GM18517 (cell line): ENCODE measurements around the gene GTF3C5.
"Not testable (repeated sequence)": the region's sequence is repeated elsewhere in the genome, so short reads cannot be mapped to it uniquely, and the experiment has no call there.

Experiments used
- ATAC-seq: cut with Tn5 transposase; IDR thresholded peaks from one replicate; pipeline ENCODE4 v1.9.1; 2021; ENCODE audit warnings: mild to moderate bottlenecking, moderate library complexity; ENCODE audit not compliant: unreplicated experiment

GTF3C5 gene

DNA sequence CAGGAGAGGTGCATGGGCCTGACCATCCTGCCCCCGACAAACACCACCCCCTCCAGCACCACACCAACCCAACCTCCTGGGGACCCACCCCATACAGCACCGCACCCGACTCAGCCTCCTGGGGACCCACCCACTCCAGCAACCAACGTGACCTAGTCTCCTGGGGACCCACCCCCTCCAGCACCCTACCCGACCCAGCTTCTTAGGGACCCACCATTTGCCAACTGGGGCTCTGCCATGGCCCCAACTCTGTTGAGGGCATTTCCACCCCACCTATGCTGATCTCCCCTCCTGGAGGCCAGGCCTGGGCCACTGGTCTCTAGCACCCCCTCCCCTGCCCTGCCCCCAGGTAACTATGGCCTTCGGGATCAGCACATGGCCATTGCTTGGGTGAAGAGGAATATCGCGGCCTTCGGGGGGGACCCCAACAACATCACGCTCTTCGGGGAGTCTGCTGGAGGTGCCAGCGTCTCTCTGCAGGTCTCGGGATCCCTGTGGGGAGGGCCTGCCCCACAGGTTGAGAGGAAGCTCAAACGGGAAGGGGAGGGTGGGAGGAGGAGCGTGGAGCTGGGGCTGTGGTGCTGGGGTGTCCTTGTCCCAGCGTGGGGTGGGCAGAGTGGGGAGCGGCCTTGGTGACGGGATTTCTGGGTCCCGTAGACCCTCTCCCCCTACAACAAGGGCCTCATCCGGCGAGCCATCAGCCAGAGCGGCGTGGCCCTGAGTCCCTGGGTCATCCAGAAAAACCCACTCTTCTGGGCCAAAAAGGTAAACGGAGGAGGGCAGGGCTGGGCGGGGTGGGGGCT lies 35.6 kb downstream of the GTF3C5 start:
- no peak for ATAC-seq

- no peak for ATAC-seq
Measured at GRCh38 chr9:133067006-133067405, 36.2 kb downstream of the GTF3C5 start.

DNA sequence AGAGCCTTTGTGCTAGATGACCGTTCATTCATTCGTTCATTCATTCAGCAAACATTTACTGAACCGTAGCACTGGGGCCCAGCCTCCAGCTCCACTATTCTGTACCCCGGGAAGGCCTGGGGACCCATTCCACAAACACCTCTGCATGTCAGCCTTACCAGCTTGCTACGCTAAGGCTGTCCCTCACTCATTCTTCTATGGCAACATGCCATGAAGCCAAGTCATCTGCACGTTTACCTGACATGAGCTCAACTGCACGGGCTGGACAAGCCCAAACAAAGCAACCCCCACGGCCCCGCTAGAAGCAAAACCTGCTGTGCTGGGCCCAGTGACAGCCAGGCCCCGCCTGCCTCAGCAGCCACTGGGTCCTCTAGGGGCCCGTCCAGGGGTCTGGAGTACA lies 37.0 kb downstream of the GTF3C5 start:
- ATAC-seq, result no peak

GRCh38 chr9:133068431-133068830 lies 37.6 kb downstream of the GTF3C5 start:
- not testable (repeated sequence) for ATAC-seq

DNA sequence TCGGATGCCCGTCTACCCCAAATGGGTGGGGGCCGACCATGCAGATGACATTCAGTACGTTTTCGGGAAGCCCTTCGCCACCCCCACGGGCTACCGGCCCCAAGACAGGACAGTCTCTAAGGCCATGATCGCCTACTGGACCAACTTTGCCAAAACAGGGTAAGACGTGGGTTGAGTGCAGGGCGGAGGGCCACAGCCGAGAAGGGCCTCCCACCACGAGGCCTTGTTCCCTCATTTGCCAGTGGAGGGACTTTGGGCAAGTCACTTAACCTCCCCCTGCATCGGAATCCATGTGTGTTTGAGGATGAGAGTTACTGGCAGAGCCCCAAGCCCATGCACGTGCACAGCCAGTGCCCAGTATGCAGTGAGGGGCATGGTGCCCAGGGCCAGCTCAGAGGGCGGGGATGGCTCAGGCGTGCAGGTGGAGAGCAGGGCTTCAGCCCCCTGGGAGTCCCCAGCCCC lies 39.7 kb downstream of the GTF3C5 start:
- not testable (repeated sequence) for ATAC-seq

- ATAC-seq, result not testable (repeated sequence)
Measured at GRCh38 chr9:133070985-133071384, 40.2 kb downstream of the GTF3C5 start.

DNA sequence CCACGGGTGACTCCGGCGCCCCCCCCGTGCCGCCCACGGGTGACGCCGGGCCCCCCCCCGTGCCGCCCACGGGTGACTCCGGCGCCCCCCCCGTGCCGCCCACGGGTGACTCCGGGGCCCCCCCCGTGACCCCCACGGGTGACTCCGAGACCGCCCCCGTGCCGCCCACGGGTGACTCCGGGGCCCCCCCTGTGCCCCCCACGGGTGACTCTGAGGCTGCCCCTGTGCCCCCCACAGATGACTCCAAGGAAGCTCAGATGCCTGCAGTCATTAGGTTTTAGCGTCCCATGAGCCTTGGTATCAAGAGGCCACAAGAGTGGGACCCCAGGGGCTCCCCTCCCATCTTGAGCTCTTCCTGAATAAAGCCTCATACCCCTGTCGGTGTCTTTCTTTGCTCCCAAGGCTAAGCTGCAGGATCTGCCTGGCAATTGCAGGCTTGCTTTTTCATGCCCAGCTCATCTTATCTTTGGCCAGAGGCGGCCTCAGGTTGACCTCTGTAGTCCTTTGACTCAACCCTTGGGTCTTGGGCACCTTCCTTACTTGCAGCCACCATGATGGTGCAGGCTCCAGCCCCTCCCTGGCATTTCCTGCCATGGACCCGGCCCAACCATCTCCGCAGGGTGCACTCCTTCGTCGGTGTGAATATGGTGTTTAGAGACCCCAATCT lies 40.8 kb downstream of the GTF3C5 start:
- ATAC-seq, result no peak

DNA sequence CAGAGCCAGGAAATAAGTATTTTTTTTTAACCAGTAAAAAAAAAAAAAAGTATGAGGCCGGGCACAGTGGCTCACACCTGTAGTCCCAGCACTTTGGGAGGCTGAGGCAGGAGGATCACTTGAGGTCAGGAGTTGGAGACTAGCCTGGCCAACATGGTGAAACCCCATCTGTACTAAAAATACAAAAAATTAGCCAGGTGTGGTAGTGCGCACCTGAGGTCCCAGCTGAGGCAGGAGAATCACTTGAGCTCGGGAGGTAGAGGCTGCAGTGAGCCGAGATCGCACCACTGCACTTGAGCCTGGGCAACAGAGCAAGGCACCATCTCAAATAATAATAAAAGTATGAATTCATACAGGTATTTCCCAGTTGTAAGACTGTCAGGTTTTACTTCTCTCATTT lies 41.4 kb downstream of the GTF3C5 start:
- not testable (repeated sequence) for ATAC-seq

GRCh38 chr9:133073086-133074014 lies 42.6 kb downstream of the GTF3C5 start:
- no peak for ATAC-seq

DNA sequence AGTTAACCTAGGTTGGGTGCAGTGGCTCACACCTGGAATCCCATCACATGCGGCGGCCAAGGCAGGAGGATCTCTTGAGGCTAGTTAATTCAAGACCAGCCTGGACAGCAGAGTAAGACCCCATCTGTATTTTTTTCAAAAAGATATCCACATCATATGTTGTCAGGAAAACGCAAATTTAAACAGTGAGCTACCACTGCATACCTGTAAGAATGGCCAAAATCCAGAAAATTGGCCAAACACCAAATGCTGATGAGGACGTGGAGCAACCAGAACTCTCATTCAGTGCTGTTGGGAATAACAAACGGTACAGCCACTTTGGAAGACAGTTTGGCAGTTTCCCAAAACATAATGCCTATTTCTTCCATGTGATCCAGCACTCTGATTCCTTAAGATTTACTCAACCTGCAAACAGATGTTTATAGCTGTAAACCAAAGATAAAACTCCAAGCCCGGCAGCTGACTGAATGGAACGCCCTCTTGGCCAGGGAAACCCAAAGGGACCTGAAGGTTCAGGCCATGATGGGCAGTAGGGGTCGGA lies 43.4 kb downstream of the GTF3C5 start:
- no peak for ATAC-seq

DNA sequence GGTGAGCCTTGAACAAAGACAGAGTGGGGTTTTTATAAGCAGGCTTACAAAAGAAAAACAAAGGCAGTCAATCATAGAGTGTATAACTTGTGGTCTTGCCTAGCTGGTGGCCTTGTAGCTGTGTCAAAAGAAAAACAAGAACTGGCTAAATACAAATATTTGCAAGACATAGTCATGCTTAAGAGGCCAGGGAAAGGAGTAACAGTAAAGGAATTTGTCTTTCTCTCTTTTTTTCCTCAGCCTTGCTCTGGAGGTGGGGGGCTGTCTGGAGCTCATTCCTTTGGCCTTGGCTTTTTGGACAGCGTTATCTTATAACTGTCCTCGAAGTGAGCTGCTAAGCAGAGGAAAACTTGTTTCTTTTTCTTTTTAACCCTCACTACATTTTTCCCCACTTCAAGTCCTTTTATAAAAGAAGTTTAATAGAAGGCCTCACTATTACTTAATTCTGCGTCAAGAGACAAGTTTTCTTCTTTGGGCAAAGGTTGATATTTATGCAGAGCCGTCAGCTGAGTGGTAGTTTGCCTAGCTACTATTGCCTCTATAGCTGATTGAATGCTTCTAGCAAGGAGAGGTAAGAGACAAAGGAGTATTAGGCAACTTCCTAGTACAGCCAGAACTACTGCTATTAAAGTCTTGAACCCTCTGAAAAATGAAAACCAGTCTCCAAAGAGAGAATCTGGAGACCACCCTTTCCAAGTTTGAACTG lies 45.3 kb downstream of the GTF3C5 start:
- no peak for ATAC-seq

- ATAC-seq, result no peak
Measured at GRCh38 chr9:133076691-133077090, 45.9 kb downstream of the GTF3C5 start.

DNA sequence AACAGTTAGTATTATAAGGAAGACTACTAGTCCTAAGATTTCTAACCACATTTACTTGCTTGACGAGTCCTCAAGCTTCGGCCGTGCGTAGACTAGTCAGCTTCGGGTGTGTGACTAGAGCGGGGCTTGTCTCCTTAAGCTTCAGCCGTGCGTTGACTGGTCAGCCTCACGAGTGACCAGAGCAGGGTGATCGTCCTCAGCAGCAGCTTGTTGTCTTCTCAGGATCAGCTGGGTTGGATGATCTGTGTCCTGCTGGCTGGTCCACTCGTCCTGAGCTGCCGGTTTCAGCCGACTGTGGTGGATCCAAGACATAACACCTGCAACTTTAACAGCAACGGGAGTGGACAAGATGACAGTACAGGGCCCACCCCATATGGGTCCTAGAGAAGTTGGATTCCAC lies 47.7 kb downstream of the GTF3C5 start:
- no peak for ATAC-seq

DNA sequence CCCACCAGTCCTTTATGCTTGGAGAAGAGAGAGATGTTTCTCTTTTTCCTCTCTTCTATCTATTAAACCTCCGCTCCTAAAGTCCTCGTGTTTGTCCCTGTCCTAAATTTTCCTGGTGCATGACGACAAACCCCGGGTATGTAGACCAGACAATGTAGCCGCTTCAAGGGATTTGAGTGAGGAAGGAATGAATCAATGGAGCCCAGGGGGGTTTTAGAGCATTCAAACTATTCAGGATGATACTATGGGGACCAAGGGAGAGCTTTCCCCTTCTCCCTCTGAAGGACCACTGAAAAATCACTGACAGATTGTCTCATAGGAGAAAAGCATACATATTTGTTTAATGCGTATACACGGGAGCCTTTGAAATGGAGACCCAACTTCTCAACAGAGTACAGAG lies 49.4 kb downstream of the GTF3C5 start:
- no peak for ATAC-seq

- ATAC-seq, result not testable (repeated sequence)
Measured at GRCh38 chr9:133080786-133081779, 50.3 kb downstream of the GTF3C5 start.

DNA sequence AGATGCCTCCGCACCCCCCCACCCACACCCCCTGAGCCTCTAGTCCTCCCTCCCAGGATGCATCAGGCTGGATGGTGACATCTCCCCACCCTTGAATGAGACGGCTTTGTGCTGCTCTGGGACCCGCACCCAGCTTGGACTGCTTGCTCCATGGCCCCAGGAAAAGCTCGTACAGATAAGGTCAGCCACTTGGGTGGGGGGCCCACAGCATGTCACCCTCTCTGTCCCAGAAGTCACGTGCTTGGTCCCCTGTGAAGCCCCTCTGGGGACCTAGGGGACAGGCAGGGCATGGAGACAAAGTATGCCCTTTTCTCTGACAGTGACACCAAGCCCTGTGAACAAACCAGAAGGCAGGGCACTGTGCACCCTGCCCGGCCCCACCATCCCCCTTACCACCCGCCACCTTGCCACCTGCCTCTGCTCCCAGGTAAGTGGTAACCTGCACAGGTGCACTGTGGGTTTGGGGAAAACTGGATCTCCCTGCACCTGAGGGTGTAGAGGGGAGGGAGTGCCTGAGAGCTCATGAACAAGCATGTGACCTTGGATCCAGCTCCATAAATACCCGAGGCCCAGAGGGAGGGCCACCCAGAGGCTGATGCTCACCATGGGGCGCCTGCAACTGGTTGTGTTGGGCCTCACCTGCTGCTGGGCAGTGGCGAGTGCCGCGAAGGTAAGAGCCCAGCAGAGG lies 51.3 kb downstream of the GTF3C5 start:
- not testable (repeated sequence) for ATAC-seq

DNA sequence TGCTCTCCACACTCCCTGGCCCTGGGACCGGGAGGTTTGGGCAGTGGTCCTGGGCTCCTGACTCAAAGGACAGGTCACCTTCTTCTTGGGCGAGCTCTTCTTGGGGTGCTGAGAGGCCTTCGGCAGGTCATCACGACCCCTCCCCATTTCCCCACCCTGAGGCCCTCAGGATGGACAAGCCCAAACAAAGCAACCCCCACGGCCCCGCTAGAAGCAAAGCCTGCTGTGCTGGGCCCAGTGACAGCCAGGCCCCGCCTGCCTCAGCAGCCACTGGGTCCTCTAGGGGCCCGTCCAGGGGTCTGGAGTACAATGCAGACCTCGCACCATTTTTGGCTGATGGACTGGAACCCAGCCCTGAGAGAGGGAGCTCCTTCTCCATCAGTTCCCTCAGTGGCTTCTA lies 52.9 kb downstream of the GTF3C5 start:
- not testable (repeated sequence) for ATAC-seq

DNA sequence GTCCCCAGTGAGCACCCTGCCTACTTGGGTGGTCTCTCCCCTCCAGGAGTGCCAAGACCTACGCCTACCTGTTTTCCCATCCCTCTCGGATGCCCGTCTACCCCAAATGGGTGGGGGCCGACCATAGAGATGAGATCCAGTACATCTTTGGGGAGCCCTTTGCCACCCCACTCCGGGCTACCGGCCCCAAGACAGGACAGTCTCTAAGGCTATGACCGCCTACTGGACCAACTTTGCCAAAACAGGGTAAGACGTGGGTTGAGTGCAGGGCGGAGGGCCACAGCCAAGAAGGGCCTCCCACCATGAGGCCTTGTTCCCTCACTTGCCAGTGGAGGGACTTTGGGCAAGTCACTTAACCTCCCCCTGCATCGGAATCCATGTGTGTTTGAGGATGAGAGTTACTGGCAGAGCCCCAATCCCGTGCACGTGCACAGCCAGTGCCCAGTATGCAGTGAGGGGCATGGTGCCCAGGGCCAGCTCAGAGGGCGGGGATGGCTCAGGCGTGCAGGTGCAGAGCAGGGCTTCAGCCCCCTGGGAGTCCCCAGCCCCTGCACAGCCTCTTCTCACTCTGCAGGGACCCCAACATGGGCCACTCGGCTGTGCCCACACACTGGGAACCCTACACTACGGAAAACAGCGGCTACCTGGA lies 55.5 kb downstream of the GTF3C5 start:
- not testable (repeated sequence) for ATAC-seq
